ENCODE measurements around the gene LPCAT1. TPM values are rescaled to one million over a fixed set of nuclear protein-coding genes. Genes with fewer than 3 reads are reported as not detected.

The LPCAT1 gene
- total RNA-seq, 1 experiment from 2014 or later = 59.8 TPM

- ATAC-seq = no peak
- H3K27ac ChIP-seq (ENCODE audit: low read length) = no peak overlapping the region
- no TSS peak for BruUV-seq (replicated peaks)
- H3K4me3 ChIP-seq (ENCODE audit: low read depth in 2 of 2, low read length in 2 of 2) = no peak overlapping the region
- no peaks in the 10 kb centered on the region for H3K9me3 ChIP-seq (ENCODE audit: control insufficient read depth, insufficient read depth, low read depth, low read length)
- no peak for DNase-seq (ENCODE audit: low read depth, low spot score)
- POLR2A ChIA-PET = no interaction called here
- TF ChIP-seq TCF7L2 (IDR thresholded peaks at IDR 0.05; ENCODE audit: low read depth, low read length) (no peak), SIN3A (IDR thresholded peaks at IDR 0.05; ENCODE audit: borderline replicate concordance, insufficient read depth, low read depth, low read length) (no peak), REST (IDR thresholded peaks at IDR 0.05; ENCODE audit: insufficient read depth in 1 of 2, low read depth in 2 of 2, low read length in 1 of 2) (no peak), CTCF (IDR thresholded peaks at IDR 0.05) (no peak), POLR2AphosphoS5 (IDR thresholded peaks at IDR 0.05; ENCODE audit: low read depth, low read length) (no peak)
- H3K27me3 ChIP-seq (ENCODE audit: control insufficient read depth, insufficient read depth, low read length) = no peaks in the 10 kb centered on the region
- no peaks in the 10 kb centered on the region for H3K36me3 ChIP-seq (ENCODE audit: control insufficient read depth, insufficient read depth, low read length)
- intact Hi-C loops (cut with micrococcal nuclease; ENCODE audit: unreplicated experiment) (no loop called here), in situ Hi-C loops (cut with HindIII; ENCODE audit: low pct_unique_long_range_greater_than_20kb, low sequenced_read_pairs) (no loop called here)
- CTCF ChIA-PET = no interaction called here
- no peaks in the 10 kb centered on the region for H3K4me1 ChIP-seq (ENCODE audit: control insufficient read depth, insufficient read depth, low read length)
Measured at GRCh38 chr5:1537603-1538154, 13.9 kb upstream of the LPCAT1 start.

GRCh38 chr5:1536871-1537602 lies 13.3 kb upstream of the LPCAT1 start:
- peak overlapping the region; percentile 1 to 40; a peak in 3 of 4 replicates for H3K4me3 ChIP-seq (ENCODE audit: low read depth in 2 of 2, low read length in 2 of 2)
- no peak for DNase-seq (ENCODE audit: low read depth, low spot score)
- intact Hi-C loops (cut with micrococcal nuclease; ENCODE audit: unreplicated experiment) = no loop called here
- TF ChIP-seq REST (IDR thresholded peaks at IDR 0.05; ENCODE audit: insufficient read depth in 1 of 2, low read depth in 2 of 2, low read length in 1 of 2) = no peak
- TF ChIP-seq TCF7L2 (IDR thresholded peaks at IDR 0.05; ENCODE audit: low read depth, low read length) = no peak
- no peak for TF ChIP-seq CTCF (IDR thresholded peaks at IDR 0.05)
- no peak for TF ChIP-seq POLR2AphosphoS5 (IDR thresholded peaks at IDR 0.05; ENCODE audit: low read depth, low read length)
- TF ChIP-seq SIN3A (IDR thresholded peaks at IDR 0.05; ENCODE audit: borderline replicate concordance, insufficient read depth, low read depth, low read length) = no peak
- no peaks in the 10 kb centered on the region for H3K9me3 ChIP-seq (ENCODE audit: control insufficient read depth, insufficient read depth, low read depth, low read length)
- in situ Hi-C loops (cut with HindIII; ENCODE audit: low pct_unique_long_range_greater_than_20kb, low sequenced_read_pairs) = no loop called here
- H3K27ac ChIP-seq (ENCODE audit: low read length) = 0 out of 2 replicates have a peak overlapping the region, but pooled peaks have one; percentile 55
- H3K36me3 ChIP-seq (ENCODE audit: control insufficient read depth, insufficient read depth, low read length) = no peaks in the 10 kb centered on the region
- H3K27me3 ChIP-seq (ENCODE audit: control insufficient read depth, insufficient read depth, low read length) = no peaks in the 10 kb centered on the region
- ATAC-seq = no peak
- no peaks in the 10 kb centered on the region for H3K4me1 ChIP-seq (ENCODE audit: control insufficient read depth, insufficient read depth, low read length)
- ChIA-PET POLR2A (no interaction called here), CTCF (no interaction called here)
- no TSS peak for BruUV-seq (replicated peaks)

Data from Panc1 (cell line).